Erythroblast (primary cell): ENCODE results near the gene PPP2R5C.

ENCODE experiments used
- GATA1 ChIP-seq: IDR thresholded peaks from 2 replicates; pipeline ENCODE4 v1.6.1; 2011; ENCODE audit warnings: low read depth, mild to moderate bottlenecking, control low read depth, low read length, moderate library complexity
- POLR2A ChIP-seq: IDR thresholded peaks from 2 replicates; pipeline ENCODE4 v1.6.1; 2011; ENCODE audit warnings: mild to moderate bottlenecking, low read length

DNA sequence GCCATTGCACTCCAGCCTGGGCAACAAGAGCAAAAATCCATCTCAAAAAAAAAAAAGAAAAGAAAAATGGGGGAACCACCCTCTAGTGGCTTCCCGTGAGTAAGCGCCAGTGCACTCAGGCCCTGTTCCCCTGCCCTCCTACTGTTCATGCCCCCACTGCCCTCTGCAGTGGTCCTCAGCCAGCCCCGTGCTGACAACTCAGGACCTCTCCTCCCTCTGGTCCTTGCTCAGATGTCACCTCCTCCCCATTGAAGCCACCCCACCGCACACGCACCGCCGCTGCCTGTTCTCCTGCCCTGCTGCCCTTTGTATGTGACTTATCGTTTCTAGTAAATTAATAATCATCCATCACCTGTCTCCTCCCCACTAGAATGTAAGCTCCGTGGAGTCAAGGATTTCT is 144.1 kb downstream of the PPP2R5C start:
- TF ChIP-seq POLR2A (no peak), GATA1 (no peak)
